ENCODE measurements around the gene PAX8.

PAX8 gene

DNA sequence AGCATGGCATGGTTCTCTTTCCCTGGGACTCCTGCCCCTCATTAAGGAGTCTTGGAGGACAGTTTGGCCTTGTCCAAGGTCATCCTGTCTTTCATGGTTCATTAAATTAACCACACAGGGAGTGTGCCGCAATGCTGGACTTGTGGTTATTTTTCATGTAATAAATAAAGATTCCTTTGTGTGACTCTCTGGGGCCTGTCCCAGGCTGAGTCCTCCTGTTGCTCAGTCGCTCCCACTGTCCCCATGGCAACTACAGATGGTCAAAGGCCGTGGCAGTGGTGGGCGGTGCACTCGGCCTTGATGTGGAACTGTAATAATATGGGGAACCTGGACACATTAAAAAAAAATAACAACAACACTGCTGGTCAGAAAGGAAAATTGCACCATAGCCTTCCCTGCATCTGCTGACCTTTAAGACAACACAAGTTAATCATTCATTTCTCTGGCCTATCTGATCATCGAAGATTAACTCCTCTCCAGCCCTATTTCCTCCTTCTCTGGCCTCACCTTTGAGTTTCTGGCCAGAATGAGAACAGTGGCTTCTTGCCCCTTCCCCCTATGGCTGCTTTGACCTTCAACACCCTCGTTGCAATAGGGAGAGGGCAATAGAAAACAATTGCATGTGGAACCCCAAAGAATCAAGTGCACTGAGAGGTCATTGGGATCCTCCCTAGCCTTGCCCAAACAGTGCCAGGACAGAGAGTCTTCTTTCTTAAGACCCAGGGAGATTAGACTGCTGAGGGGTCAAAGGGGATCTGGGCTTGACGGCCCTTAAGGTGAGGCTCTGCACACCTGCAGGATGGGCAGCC is 60.2 kb downstream of the PAX8 start:
- Mint-ChIP-seq H3K4me3 (no peak overlapping the region), H3K36me3 (ENCODE audit: low read depth) (no peaks in the 10 kb centered on the region), H3K4me1 (ENCODE audit: low read depth) (peaks cover 22% of the 10 kb centered on the region), H3K27me3 (ENCODE audit: low read depth) (peaks cover 3% of the 10 kb centered on the region), H3K9me3 (no peaks in the 10 kb centered on the region), H3K27ac (no peak overlapping the region)

- Mint-ChIP-seq H3K36me3 (ENCODE audit: low read depth) (no peaks in the 10 kb centered on the region), H3K4me1 (ENCODE audit: low read depth) (peaks cover 22% of the 10 kb centered on the region), H3K27ac (no peak overlapping the region), H3K9me3 (no peaks in the 10 kb centered on the region), H3K4me3 (no peak overlapping the region), H3K27me3 (ENCODE audit: low read depth) (peaks cover 3% of the 10 kb centered on the region)
Measured at GRCh38 chr2:113217455-113218282, 61.1 kb downstream of the PAX8 start.

DNA sequence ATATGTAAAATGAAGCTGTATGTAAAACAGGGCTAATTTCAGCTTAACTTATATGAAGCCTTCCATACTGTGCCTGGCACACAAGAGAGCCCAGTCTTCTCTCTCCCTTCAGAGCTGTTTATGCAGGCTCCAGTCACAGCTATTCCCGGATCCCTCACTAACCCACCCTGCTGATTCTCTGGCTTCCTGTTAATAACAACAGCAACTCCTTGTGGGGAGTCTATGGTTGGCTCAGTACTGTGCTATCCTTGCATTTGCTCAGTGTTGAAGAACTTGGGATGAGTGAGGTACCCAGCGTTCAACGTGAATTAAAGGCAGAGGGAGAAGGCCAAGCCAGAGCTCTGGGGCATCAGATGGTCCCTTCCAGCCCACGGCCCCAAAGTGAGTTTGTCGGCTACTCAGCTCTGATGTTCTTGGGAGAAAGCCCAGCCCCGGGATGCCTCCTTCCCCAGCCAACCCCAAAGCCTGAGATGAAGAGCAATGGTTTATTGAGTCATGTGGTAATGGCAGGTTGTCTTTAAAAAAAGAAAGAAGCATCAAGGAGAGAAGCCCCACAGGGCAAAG is 61.7 kb downstream of the PAX8 start:
- Mint-ChIP-seq H3K4me3 (no peak overlapping the region), H3K36me3 (ENCODE audit: low read depth) (no peaks in the 10 kb centered on the region), H3K4me1 (ENCODE audit: low read depth) (peaks cover 22% of the 10 kb centered on the region), H3K27ac (no peak overlapping the region), H3K27me3 (ENCODE audit: low read depth) (peaks cover 3% of the 10 kb centered on the region), H3K9me3 (no peaks in the 10 kb centered on the region)

DNA sequence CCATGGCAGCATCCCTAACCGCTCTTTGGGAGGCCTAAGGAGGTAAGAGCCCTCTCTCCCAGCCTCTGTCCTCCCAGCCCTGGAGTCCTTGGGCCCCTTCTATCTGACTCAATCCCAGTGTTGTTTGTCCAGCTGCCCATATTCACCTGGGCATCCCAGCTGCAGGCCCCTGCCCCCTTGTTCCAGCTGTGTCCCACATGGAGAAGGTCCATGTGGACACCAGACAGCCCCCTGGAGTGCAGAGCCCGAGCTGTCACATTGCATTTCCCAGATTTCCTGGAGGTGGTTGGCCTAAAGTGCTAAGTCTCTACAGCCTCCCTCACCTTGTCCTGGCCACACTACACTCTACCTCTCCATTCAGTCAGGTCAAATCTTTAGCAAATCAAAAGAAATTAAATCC is 62.4 kb downstream of the PAX8 start:
- no peak overlapping the region for H3K4me3 Mint-ChIP-seq
- peaks cover 22% of the 10 kb centered on the region for H3K4me1 Mint-ChIP-seq (ENCODE audit: low read depth)
- no peaks in the 10 kb centered on the region for H3K9me3 Mint-ChIP-seq
- no peaks in the 10 kb centered on the region for H3K27me3 Mint-ChIP-seq (ENCODE audit: low read depth)
- no peak overlapping the region for H3K27ac Mint-ChIP-seq
- no peaks in the 10 kb centered on the region for H3K36me3 Mint-ChIP-seq (ENCODE audit: low read depth)

- no peak overlapping the region for H3K27ac Mint-ChIP-seq
- H3K4me3 Mint-ChIP-seq, result no peak overlapping the region
- no peaks in the 10 kb centered on the region for H3K27me3 Mint-ChIP-seq (ENCODE audit: low read depth)
- no peaks in the 10 kb centered on the region for H3K36me3 Mint-ChIP-seq (ENCODE audit: low read depth)
- peaks cover 22% of the 10 kb centered on the region for H3K4me1 Mint-ChIP-seq (ENCODE audit: low read depth)
- H3K9me3 Mint-ChIP-seq, result no peaks in the 10 kb centered on the region
Measured at GRCh38 chr2:113215056-113215455, 63.7 kb downstream of the PAX8 start.

DNA sequence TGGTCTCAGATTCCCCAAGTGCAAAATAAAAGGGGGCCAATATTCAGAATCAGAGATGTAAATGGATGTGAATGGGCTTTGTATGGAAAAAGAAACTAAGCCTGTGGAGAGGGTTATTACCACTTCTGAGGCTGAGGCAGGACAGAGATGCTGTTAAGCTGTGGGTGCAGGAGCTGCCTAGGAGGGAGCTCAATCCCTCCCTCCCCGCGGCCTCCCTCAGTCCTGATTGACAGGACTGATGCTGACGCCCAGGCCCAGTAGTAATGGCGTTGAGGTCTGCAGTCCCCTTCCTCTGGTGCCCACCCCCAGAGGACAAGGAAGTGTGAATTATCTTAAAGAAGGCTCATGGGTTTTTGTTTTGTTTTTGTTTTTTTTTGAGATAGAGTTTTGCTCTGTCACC is 64.6 kb downstream of the PAX8 start:
- Mint-ChIP-seq H3K9me3 (no peaks in the 10 kb centered on the region), H3K36me3 (ENCODE audit: low read depth) (no peaks in the 10 kb centered on the region), H3K4me3 (no peak overlapping the region), H3K27ac (no peak overlapping the region), H3K4me1 (ENCODE audit: low read depth) (peaks cover 22% of the 10 kb centered on the region), H3K27me3 (ENCODE audit: low read depth) (no peaks in the 10 kb centered on the region)

GRCh38 chr2:113213061-113213930 is 65.4 kb downstream of the PAX8 start:
- Mint-ChIP-seq H3K4me1 (ENCODE audit: low read depth) (peaks cover 20% of the 10 kb centered on the region), H3K36me3 (ENCODE audit: low read depth) (no peaks in the 10 kb centered on the region), H3K4me3 (no peak overlapping the region), H3K27ac (no peak overlapping the region), H3K9me3 (no peaks in the 10 kb centered on the region), H3K27me3 (ENCODE audit: low read depth) (no peaks in the 10 kb centered on the region)

DNA sequence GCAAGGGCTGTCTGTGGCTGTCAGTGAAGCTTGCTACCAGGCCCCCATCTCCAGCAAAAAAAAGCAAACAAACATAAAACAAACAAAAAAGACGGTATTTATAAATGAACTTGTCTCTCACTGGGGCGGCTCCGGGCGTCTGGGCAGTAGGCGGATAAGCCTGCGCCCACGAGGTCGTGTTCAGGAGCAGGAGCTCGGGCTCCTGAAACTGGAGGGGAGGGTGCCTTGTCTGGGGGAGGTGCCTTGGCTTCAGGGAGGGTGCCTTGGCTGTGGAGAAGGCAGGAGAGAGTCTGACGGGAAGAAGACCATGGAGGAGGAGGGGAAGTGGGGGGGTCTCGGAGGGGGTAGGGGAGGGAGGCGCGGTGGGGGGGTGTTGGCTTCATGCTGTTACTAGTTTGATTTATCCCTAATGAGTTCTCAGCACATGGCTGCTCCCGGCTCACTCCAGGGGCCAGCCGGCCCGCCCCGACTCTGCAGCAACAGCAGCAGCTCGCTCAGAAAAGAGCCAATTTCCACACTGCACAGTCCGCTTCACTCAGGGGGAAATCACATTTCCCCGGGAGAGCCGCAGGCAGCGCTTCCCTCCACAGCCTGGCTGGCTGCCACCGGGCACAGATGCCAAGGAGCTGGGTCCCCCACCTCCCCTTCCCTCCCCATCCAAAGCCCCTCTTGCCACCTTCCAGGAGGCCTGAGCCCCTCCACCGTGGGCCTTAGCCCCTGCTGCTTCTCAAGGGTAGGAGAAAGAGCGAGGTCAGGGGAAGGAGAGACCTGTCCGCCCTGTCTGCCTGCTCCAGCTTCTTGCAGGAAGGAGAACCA is 66.3 kb downstream of the PAX8 start:
- no peak overlapping the region for H3K27ac Mint-ChIP-seq
- no peaks in the 10 kb centered on the region for H3K36me3 Mint-ChIP-seq (ENCODE audit: low read depth)
- H3K27me3 Mint-ChIP-seq (ENCODE audit: low read depth), result no peaks in the 10 kb centered on the region
- no peak overlapping the region for H3K4me3 Mint-ChIP-seq
- H3K4me1 Mint-ChIP-seq (ENCODE audit: low read depth), result peaks cover 16% of the 10 kb centered on the region
- H3K9me3 Mint-ChIP-seq, result no peaks in the 10 kb centered on the region

- Mint-ChIP-seq H3K4me1 (ENCODE audit: low read depth) (peaks cover 9% of the 10 kb centered on the region), H3K9me3 (no peaks in the 10 kb centered on the region), H3K36me3 (ENCODE audit: low read depth) (no peaks in the 10 kb centered on the region), H3K27ac (no peak overlapping the region), H3K4me3 (no peak overlapping the region), H3K27me3 (ENCODE audit: low read depth) (no peaks in the 10 kb centered on the region)
Measured at GRCh38 chr2:113211226-113212105, 67.3 kb downstream of the PAX8 start.

GRCh38 chr2:113209646-113210171 is 69.0 kb downstream of the PAX8 start:
- no peak overlapping the region for H3K4me3 Mint-ChIP-seq
- no peaks in the 10 kb centered on the region for H3K27me3 Mint-ChIP-seq (ENCODE audit: low read depth)
- no peaks in the 10 kb centered on the region for H3K9me3 Mint-ChIP-seq
- H3K36me3 Mint-ChIP-seq (ENCODE audit: low read depth), result peaks cover 3% of the 10 kb centered on the region
- H3K27ac Mint-ChIP-seq, result no peak overlapping the region
- H3K4me1 Mint-ChIP-seq (ENCODE audit: low read depth), result peaks cover 6% of the 10 kb centered on the region

GRCh38 chr2:113209011-113209645 is 69.6 kb downstream of the PAX8 start:
- Mint-ChIP-seq H3K27ac (no peak overlapping the region), H3K4me1 (ENCODE audit: low read depth) (peaks cover 7% of the 10 kb centered on the region), H3K27me3 (ENCODE audit: low read depth) (no peaks in the 10 kb centered on the region), H3K4me3 (no peak overlapping the region), H3K9me3 (no peaks in the 10 kb centered on the region), H3K36me3 (ENCODE audit: low read depth) (peaks cover 3% of the 10 kb centered on the region)

GRCh38 chr2:113208396-113208795 is 70.3 kb downstream of the PAX8 start:
- Mint-ChIP-seq H3K9me3 (no peaks in the 10 kb centered on the region), H3K27me3 (ENCODE audit: low read depth) (no peaks in the 10 kb centered on the region), H3K27ac (no peak overlapping the region), H3K4me1 (ENCODE audit: low read depth) (peaks cover 9% of the 10 kb centered on the region), H3K36me3 (ENCODE audit: low read depth) (peaks cover 8% of the 10 kb centered on the region), H3K4me3 (no peak overlapping the region)

Data from T-helper 1 cell treated with Interleukin-12 subunit alpha and Interleukin-12 subunit beta and Interleukin-4 antibody, amounts not matched to agents 30 μg/mL and 1 μg/mL, for 36 hours (primary cell).